ENCODE measurements around the gene NBEAL2.

NBEAL2 gene

GRCh38 chr3:46978985-46979944 is at the start of gene NBEAL2:
Gene NBEAL2, plus strand, starts transcription at chr3:46979666. Its CDS starts 196 bp downstream, at chr3:46979862.
- Histone ChIP-seq H3K36me3 (ENCODE audit: insufficient read depth, low read length) (peaks cover 3% of the 10 kb centered on the region; the same call in 1 of the 2 replicates), H3K9me3 (ENCODE audit: control insufficient read depth, insufficient read depth, low read length) (no peaks in the 10 kb centered on the region), H3K9ac (ENCODE audit: low read depth, low read length) (peak within 1 kb of the TSS; percentile 99), H3K4me1 (ENCODE audit: insufficient read depth, low read length) (peaks cover 11% of the 10 kb centered on the region)

GRCh38 chr3:46930166-46930944 is 49.1 kb upstream of the NBEAL2 start:
- Histone ChIP-seq H3K36me3 (ENCODE audit: insufficient read depth, low read length) (peaks cover 6% of the 10 kb centered on the region), H3K9ac (ENCODE audit: low read depth, low read length) (no peak overlapping the region), H3K4me1 (ENCODE audit: insufficient read depth, low read length) (peaks cover 17% of the 10 kb centered on the region), H3K9me3 (ENCODE audit: control insufficient read depth, insufficient read depth, low read length) (no peaks in the 10 kb centered on the region)

GRCh38 chr3:46930945-46931403 is 48.5 kb upstream of the NBEAL2 start:
- H3K36me3 ChIP-seq (ENCODE audit: insufficient read depth, low read length): peaks cover 3% of the 10 kb centered on the region
- no peak overlapping the region for H3K9ac ChIP-seq (ENCODE audit: low read depth, low read length)
- H3K4me1 ChIP-seq (ENCODE audit: insufficient read depth, low read length): peaks cover 21% of the 10 kb centered on the region
- no peaks in the 10 kb centered on the region for H3K9me3 ChIP-seq (ENCODE audit: control insufficient read depth, insufficient read depth, low read length)

- H3K9me3 ChIP-seq (ENCODE audit: control insufficient read depth, insufficient read depth, low read length): no peaks in the 10 kb centered on the region
- peaks cover 24% of the 10 kb centered on the region for H3K4me1 ChIP-seq (ENCODE audit: insufficient read depth, low read length)
- H3K9ac ChIP-seq (ENCODE audit: low read depth, low read length): no peak overlapping the region
- peaks cover 6% of the 10 kb centered on the region for H3K36me3 ChIP-seq (ENCODE audit: insufficient read depth, low read length)
Measured at GRCh38 chr3:46931631-46932331, 47.7 kb upstream of the NBEAL2 start.

- Histone ChIP-seq H3K4me1 (ENCODE audit: insufficient read depth, low read length) (peaks cover 24% of the 10 kb centered on the region), H3K36me3 (ENCODE audit: insufficient read depth, low read length) (peaks cover 6% of the 10 kb centered on the region), H3K9ac (ENCODE audit: low read depth, low read length) (no peak overlapping the region), H3K9me3 (ENCODE audit: control insufficient read depth, insufficient read depth, low read length) (no peaks in the 10 kb centered on the region)
Measured at GRCh38 chr3:46932455-46933225, 46.8 kb upstream of the NBEAL2 start.

GRCh38 chr3:46933261-46933660 is 46.2 kb upstream of the NBEAL2 start:
- Histone ChIP-seq H3K4me1 (ENCODE audit: insufficient read depth, low read length) (peaks cover 24% of the 10 kb centered on the region), H3K9me3 (ENCODE audit: control insufficient read depth, insufficient read depth, low read length) (no peaks in the 10 kb centered on the region), H3K36me3 (ENCODE audit: insufficient read depth, low read length) (peaks cover 4% of the 10 kb centered on the region), H3K9ac (ENCODE audit: low read depth, low read length) (no peak overlapping the region)

GRCh38 chr3:46934072-46934471 is 45.4 kb upstream of the NBEAL2 start:
- Histone ChIP-seq H3K9ac (ENCODE audit: low read depth, low read length) (no peak overlapping the region), H3K9me3 (ENCODE audit: control insufficient read depth, insufficient read depth, low read length) (no peaks in the 10 kb centered on the region), H3K36me3 (ENCODE audit: insufficient read depth, low read length) (peaks cover 3% of the 10 kb centered on the region; the same call in 1 of the 2 replicates), H3K4me1 (ENCODE audit: insufficient read depth, low read length) (peaks cover 24% of the 10 kb centered on the region)

GRCh38 chr3:46934498-46935167 is 44.8 kb upstream of the NBEAL2 start:
- Histone ChIP-seq H3K36me3 (ENCODE audit: insufficient read depth, low read length) (peaks cover 3% of the 10 kb centered on the region; the same call in 1 of the 2 replicates), H3K9ac (ENCODE audit: low read depth, low read length) (no peak overlapping the region), H3K9me3 (ENCODE audit: control insufficient read depth, insufficient read depth, low read length) (no peaks in the 10 kb centered on the region), H3K4me1 (ENCODE audit: insufficient read depth, low read length) (peaks cover 24% of the 10 kb centered on the region)

GRCh38 chr3:46935168-46935858 is 44.2 kb upstream of the NBEAL2 start:
- peaks cover 24% of the 10 kb centered on the region for H3K4me1 ChIP-seq (ENCODE audit: insufficient read depth, low read length)
- peaks cover 3% of the 10 kb centered on the region; the same call in 1 of the 2 replicates for H3K36me3 ChIP-seq (ENCODE audit: insufficient read depth, low read length)
- no peak overlapping the region for H3K9ac ChIP-seq (ENCODE audit: low read depth, low read length)
- no peaks in the 10 kb centered on the region for H3K9me3 ChIP-seq (ENCODE audit: control insufficient read depth, insufficient read depth, low read length)

- H3K4me1 ChIP-seq (ENCODE audit: insufficient read depth, low read length): peaks cover 24% of the 10 kb centered on the region
- H3K9me3 ChIP-seq (ENCODE audit: control insufficient read depth, insufficient read depth, low read length): no peaks in the 10 kb centered on the region
- H3K36me3 ChIP-seq (ENCODE audit: insufficient read depth, low read length): peaks cover 6% of the 10 kb centered on the region; the same call in 1 of the 2 replicates
- H3K9ac ChIP-seq (ENCODE audit: low read depth, low read length): no peak overlapping the region
Measured at GRCh38 chr3:46935989-46936558, 43.4 kb upstream of the NBEAL2 start.

GRCh38 chr3:46936733-46937250 is 42.7 kb upstream of the NBEAL2 start:
- no peak overlapping the region for H3K9ac ChIP-seq (ENCODE audit: low read depth, low read length)
- H3K9me3 ChIP-seq (ENCODE audit: control insufficient read depth, insufficient read depth, low read length): no peaks in the 10 kb centered on the region
- peaks cover 6% of the 10 kb centered on the region; the same call in 1 of the 2 replicates for H3K36me3 ChIP-seq (ENCODE audit: insufficient read depth, low read length)
- H3K4me1 ChIP-seq (ENCODE audit: insufficient read depth, low read length): peaks cover 23% of the 10 kb centered on the region

GRCh38 chr3:46938118-46938517 is 41.3 kb upstream of the NBEAL2 start:
- Histone ChIP-seq H3K4me1 (ENCODE audit: insufficient read depth, low read length) (peaks cover 19% of the 10 kb centered on the region), H3K36me3 (ENCODE audit: insufficient read depth, low read length) (peaks cover 6% of the 10 kb centered on the region; the same call in 1 of the 2 replicates), H3K9ac (ENCODE audit: low read depth, low read length) (no peak overlapping the region), H3K9me3 (ENCODE audit: control insufficient read depth, insufficient read depth, low read length) (no peaks in the 10 kb centered on the region)

All from ES-I3 (cell line).